HG03521 (cell line): Measurements from ENCODE around the gene AAGAB.
"Not testable (repeated sequence)": the region's sequence is repeated elsewhere in the genome, so short reads cannot be mapped to it uniquely, and the experiment has no call there.

ENCODE experiments used
- ATAC-seq: cut with Tn5 transposase; IDR thresholded peaks from one replicate; pipeline ENCODE4 v1.9.1; 2021; ENCODE audit warnings: mild to moderate bottlenecking, moderate library complexity; ENCODE audit not compliant: unreplicated experiment

AAGAB gene

DNA sequence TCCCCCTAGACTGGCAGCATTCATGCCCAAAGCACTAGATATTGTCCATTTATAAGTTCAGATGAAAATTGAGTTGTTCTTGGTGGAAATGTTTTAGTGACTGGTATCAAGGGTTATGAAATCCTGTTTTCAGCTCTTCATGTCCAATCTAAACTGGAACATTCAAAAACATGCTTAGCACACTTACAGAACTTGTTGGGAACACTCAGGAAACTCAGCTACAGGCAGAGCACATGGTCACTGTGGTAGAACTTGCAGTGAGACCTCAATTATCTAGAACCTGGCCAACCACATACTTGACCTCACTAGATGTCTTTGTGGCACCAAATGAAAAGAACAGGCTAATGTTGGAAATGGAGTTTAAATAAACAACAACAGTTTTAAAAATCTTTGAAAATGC lies 100.2 kb downstream of the AAGAB start:
- ATAC-seq: no peak

DNA sequence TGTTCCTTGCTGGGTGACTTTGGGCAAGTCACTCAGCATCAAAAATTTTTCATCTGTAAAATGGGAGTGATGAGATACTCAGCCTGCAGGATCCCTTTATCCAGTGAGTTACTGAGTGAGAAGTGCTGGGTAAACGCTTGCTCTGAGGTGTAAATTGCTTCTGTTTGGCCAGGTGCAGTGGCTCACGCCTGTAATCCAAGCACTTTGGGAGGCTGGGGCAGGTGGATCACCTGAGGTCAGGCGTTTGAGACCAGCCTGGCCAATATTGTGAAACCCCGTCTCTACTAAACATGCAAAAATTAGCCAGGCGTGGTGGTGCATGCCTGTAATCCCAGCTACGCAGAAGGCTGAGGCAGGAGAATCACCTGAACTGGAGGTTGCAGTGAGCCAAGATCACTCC lies 101.4 kb downstream of the AAGAB start:
- not testable (repeated sequence) for ATAC-seq

DNA sequence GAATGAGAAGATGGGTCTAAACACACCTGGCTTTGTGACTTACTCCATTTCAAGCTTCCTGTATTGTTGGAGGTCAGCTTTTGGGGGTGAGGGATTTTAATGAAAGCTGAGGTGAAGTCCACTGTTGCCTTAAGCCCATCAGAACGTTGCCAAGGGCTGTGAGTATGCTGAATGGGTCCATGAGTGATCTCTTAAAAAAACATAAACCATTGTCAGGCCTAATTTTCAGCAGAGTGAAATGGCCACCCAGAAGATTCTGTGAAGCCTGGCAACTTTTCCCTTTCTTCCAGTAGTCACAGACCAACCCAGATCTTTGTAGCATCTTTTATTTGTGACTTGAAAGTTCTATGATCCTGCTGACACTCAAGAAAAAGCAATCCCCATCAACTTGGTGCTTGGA lies 102.0 kb downstream of the AAGAB start:
- no peak for ATAC-seq
